HEK293T (cell line): ENCODE data around the gene MRPL44.

Source experiments
- CTCF ChIA-PET: fragments of 350-600 bp; formaldehyde crosslinking; extraction: SDS; loops from one replicate; lab custom pipeline; 2021; ENCODE audit warnings: antibody characterized with exemption, inconsistent platforms; lab: Yijun Ruan, JAX
- POLR2A ChIA-PET: fragments of 350-600 bp; formaldehyde crosslinking; extraction: SDS; loops from one replicate; lab custom pipeline; 2020; ENCODE audit warnings: antibody characterized with exemption, inconsistent platforms; lab: Yijun Ruan, JAX
- DNase-seq: peaks from one replicate; pipeline ENCODE4 v3.0.0; 2012; ENCODE audit warnings: mixed read lengths; ENCODE audit errors: extremely low spot score
- ARNT ChIP-seq: fragments of 450-650 bp; IDR thresholded peaks from 2 replicates; pipeline ENCODE4 v1.6.1; 2017; ENCODE audit warnings: mild to moderate bottlenecking
- BHLHE40 ChIP-seq: fragments of 450-650 bp; IDR thresholded peaks from 2 replicates; pipeline ENCODE4 v1.6.1; 2016; ENCODE audit warnings: mild to moderate bottlenecking, moderate library complexity, borderline replicate concordance
- CTBP1 ChIP-seq: fragments of 450-650 bp; IDR thresholded peaks from 2 replicates; pipeline ENCODE4 v1.6.1; 2016; ENCODE audit warnings: borderline replicate concordance
- ELF4 ChIP-seq: fragments of 450-650 bp; IDR thresholded peaks from 2 replicates; pipeline ENCODE4 v1.6.1; 2017; ENCODE audit warnings: antibody characterized with exemption
- FOXA1 ChIP-seq: fragments of 450-650 bp; IDR thresholded peaks from 2 replicates; pipeline ENCODE4 v1.6.1; 2016; ENCODE audit warnings: mild to moderate bottlenecking
- FOXK2 ChIP-seq: fragments of 450-650 bp; IDR thresholded peaks from 2 replicates; pipeline ENCODE4 v1.6.1; 2016; ENCODE audit warnings: mild to moderate bottlenecking
- FOXM1 ChIP-seq: fragments of 450-650 bp; IDR thresholded peaks from 2 replicates; pipeline ENCODE4 v1.6.1; 2017; ENCODE audit warnings: mild to moderate bottlenecking, borderline replicate concordance
- HDGF ChIP-seq: fragments of 450-650 bp; IDR thresholded peaks from 2 replicates; pipeline ENCODE4 v1.6.1; 2017; ENCODE audit warnings: antibody characterized with exemption, borderline replicate concordance
- L3MBTL2 ChIP-seq: fragments of 450-650 bp; conservative IDR thresholded peaks from 2 replicates; pipeline ENCODE4 v1.6.1; 2016; ENCODE audit warnings: mild to moderate bottlenecking
- LEF1 ChIP-seq: fragments of 450-650 bp; IDR thresholded peaks from 2 replicates; pipeline ENCODE4 v1.6.1; 2017; ENCODE audit warnings: mild to moderate bottlenecking, borderline replicate concordance
- NFRKB ChIP-seq: fragments of 450-650 bp; IDR thresholded peaks from 2 replicates; pipeline ENCODE4 v1.6.1; 2016; ENCODE audit warnings: mild to moderate bottlenecking, moderate library complexity
- SP1 ChIP-seq: fragments of 450-650 bp; IDR thresholded peaks from 2 replicates; pipeline ENCODE4 v1.6.1; 2017
- SUZ12 ChIP-seq: fragments of 450-650 bp; IDR thresholded peaks from 2 replicates; pipeline ENCODE4 v1.6.1; 2016; ENCODE audit warnings: mild to moderate bottlenecking
- TARDBP ChIP-seq: fragments of 450-650 bp; IDR thresholded peaks from 2 replicates; pipeline ENCODE4 v1.6.1; 2016
- ZNF384 ChIP-seq: fragments of 450-650 bp; IDR thresholded peaks from 2 replicates; pipeline ENCODE4 v1.6.1; 2016
- TF ChIP-seq, protein P1 (sequence below): fragments of 450-650 bp; IDR thresholded peaks from 2 replicates; pipeline ENCODE4 v1.6.1; 2016

The MRPL44 gene

GRCh38 chr2:223989856-223990232, 32.6 kb downstream of the MRPL44 start:
- CTCF ChIA-PET: interaction anchor here (0.7 to 1.5 kb wide), 2 partner anchors 10 to 20 kb away, joined by 6 read pairs; no protein-coding TSS in a partner anchor
- no peak for DNase-seq
- POLR2A ChIA-PET: no interaction called here
- TF ChIP-seq ZNF384: no peak
- TF ChIP-seq, protein P1, sequence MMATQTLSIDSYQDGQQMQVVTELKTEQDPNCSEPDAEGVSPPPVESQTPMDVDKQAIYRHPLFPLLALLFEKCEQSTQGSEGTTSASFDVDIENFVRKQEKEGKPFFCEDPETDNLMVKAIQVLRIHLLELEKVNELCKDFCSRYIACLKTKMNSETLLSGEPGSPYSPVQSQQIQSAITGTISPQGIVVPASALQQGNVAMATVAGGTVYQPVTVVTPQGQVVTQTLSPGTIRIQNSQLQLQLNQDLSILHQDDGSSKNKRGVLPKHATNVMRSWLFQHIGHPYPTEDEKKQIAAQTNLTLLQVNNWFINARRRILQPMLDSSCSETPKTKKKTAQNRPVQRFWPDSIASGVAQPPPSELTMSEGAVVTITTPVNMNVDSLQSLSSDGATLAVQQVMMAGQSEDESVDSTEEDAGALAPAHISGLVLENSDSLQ: no peak
- no peak for TF ChIP-seq NFRKB
- TF ChIP-seq LEF1: no peak
- no peak for TF ChIP-seq HDGF
- no peak for TF ChIP-seq CTBP1
- no peak for TF ChIP-seq ELF4
- TF ChIP-seq TARDBP: no peak
- no peak for TF ChIP-seq FOXK2
- no peak for TF ChIP-seq SUZ12
- TF ChIP-seq FOXM1: no peak
- TF ChIP-seq L3MBTL2: no peak
- TF ChIP-seq SP1: no peak
- TF ChIP-seq ARNT: no peak
- no peak for TF ChIP-seq FOXA1
- TF ChIP-seq BHLHE40: no peak

- no peak for TF ChIP-seq TARDBP
- no peak for TF ChIP-seq HDGF
- TF ChIP-seq FOXA1: no peak
- no peak for TF ChIP-seq FOXM1
- no peak for TF ChIP-seq L3MBTL2
- TF ChIP-seq CTBP1: no peak
- no peak for TF ChIP-seq ELF4
- TF ChIP-seq NFRKB: no peak
- no peak for TF ChIP-seq SUZ12
- no peak for TF ChIP-seq LEF1
- TF ChIP-seq FOXK2: no peak
- CTCF ChIA-PET: interaction anchor here (3.9 kb wide), 1 partner anchor 292 kb away, joined by 54 read pairs; no protein-coding TSS in a partner anchor
- DNase-seq: no peak
- POLR2A ChIA-PET: no interaction called here
Observed at GRCh38 chr2:223991611-223992010, 34.3 kb downstream of the MRPL44 start.

DNA sequence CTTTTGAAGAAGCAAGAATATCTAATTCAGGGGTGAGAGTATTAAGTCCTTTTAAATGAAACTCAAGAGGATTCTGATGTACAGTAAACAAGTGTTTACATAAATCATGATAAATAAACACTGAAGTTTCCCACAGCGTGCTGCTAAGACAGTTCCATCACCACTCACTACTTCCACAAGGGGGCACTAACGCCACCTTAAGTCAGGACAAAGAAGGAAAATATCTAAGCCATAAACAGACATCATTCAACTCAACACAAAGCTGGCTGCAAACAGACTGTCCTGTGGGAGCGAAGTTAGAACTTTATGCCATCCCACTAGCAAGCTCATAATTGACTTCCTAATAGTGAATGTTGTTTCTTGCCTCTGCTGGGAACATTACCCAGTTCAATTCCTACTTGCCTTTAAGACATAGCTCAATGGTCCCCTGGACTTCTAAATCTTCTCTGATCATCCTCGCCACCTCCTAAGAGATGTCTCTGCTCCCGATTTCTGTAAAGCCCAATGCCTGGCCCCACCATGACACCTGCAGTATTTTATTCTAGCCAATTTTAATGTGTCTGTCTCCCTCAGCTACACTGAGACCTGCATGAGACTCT, 36.5 kb downstream of the MRPL44 start:
- TF ChIP-seq, protein P1: 0 out of 2 replicates have a peak, but pooled peaks have one; percentile 19
- no peak for TF ChIP-seq CTBP1
- POLR2A ChIA-PET: no interaction called here

GRCh38 chr2:223994562-223995162, 37.4 kb downstream of the MRPL44 start:
- POLR2A ChIA-PET: no interaction called here
- DNase-seq: no peak
- CTCF ChIA-PET: interaction anchor here (0.8 to 3.9 kb wide), 5 partner anchors 10 to 373 kb away, joined by 3 to 54 read pairs (median 6); no protein-coding TSS in a partner anchor
- no peak for TF ChIP-seq CTBP1
- TF ChIP-seq FOXA1: no peak
- TF ChIP-seq L3MBTL2: no peak
- no peak for TF ChIP-seq FOXK2
- TF ChIP-seq SUZ12: no peak
- TF ChIP-seq TARDBP: no peak
- TF ChIP-seq NFRKB: no peak
- no peak for TF ChIP-seq SP1
- TF ChIP-seq BHLHE40: no peak
- TF ChIP-seq ARNT: no peak
- no peak for TF ChIP-seq LEF1

More for the DNA sequence above, 36.5 kb downstream of the MRPL44 start:
- DNase-seq: peak; percentile 76
- CTCF ChIA-PET: interaction anchor here (0.6 to 3.9 kb wide), 10 partner anchors 11 to 293 kb away, joined by 3 to 54 read pairs (median 4); no protein-coding TSS in a partner anchor

DNA sequence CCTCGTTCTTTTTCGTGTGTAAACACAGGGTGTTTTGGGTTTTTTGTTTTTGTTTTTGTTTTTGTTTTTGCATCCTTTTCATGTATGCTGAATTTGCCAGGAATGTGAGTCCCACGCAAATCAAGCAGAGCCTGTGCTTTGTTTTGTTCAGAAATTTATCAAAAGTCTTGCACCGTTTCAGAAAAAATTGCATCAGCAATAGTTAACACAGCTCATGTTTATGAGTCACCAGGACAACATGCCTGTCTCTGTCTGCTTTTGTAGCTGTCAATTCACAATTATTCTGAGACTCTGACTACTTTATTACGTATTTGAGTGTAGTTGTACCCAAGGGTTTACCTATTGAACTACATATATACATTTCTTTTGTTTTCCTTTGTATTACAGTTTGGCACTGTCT, 38.3 kb downstream of the MRPL44 start:
- TF ChIP-seq FOXK2 (no peak), LEF1 (no peak), SUZ12 (no peak), ARNT (no peak), TARDBP (no peak), ZNF384 (no peak), SP1 (no peak), FOXA1 (no peak), NFRKB (no peak), L3MBTL2 (no peak), BHLHE40 (no peak), ELF4 (no peak), CTBP1 (no peak), HDGF (no peak), FOXM1 (no peak)
- TF ChIP-seq, protein P1: no peak
- ChIA-PET CTCF (no interaction called here), POLR2A (no interaction called here)
- no peak for DNase-seq

DNA sequence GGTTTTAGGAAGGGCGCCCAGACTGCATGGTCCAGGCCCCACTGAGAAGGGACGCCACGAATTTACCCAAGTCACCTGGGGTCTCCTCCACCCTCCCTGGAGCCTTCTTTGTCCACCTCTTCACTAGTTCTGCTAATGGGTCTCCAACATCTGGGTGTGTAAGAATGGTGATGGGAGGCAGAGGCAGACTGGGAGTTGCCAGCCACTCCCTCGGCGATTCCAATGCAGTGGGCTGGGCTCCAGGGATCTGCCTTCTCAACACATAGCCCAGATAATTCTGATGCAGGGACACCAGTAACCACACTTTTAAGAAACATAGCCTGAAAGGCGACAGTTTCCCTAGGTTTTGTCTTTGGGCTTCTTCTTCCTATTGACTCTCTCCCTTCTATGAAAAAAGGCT, 39.1 kb downstream of the MRPL44 start:
- ChIA-PET CTCF (no interaction called here), POLR2A (no interaction called here)
- DNase-seq: no peak
- no peak for TF ChIP-seq L3MBTL2
